SJSA1 (cell line): ENCODE results near the gene HPGDS. TPM values are rescaled to one million over a fixed set of nuclear protein-coding genes. Genes with fewer than 3 reads are reported as not detected.
"Not testable (repeated sequence)": the region's sequence is repeated elsewhere in the genome, so short reads cannot be mapped to it uniquely, and the experiment has no call there.

Experiments used
- DNase-seq, 2 experiments: peaks; one replicate each; pipeline ENCODE4 v3.0.0-alpha.2; 2015 to 2020; ENCODE audit warnings: low spot score in 2 of 2, low read depth in 1 of 2
- H3K27ac ChIP-seq: fragments of 250-450 bp; sonication (Bioruptor Pico); 2 replicates; pipeline ENCODE4 v1.5.1; 2020; ENCODE audit warnings: mild to moderate bottlenecking, moderate library complexity
- H3K27me3 ChIP-seq: fragments of 250-450 bp; sonication (Bioruptor Pico); replicated peaks from 2 replicates; pipeline ENCODE4 v1.5.1; 2020; ENCODE audit warnings: mild to moderate bottlenecking, moderate library complexity
- H3K36me3 ChIP-seq: fragments of 250-450 bp; sonication (Bioruptor Pico); 2 replicates; pipeline ENCODE4 v1.5.1; 2020; ENCODE audit warnings: mild to moderate bottlenecking
- H3K4me1 ChIP-seq: fragments of 250-450 bp; sonication (Bioruptor Pico); replicated peaks from 2 replicates; pipeline ENCODE4 v1.6.1; 2021; ENCODE audit warnings: mild to moderate bottlenecking
- H3K4me3 ChIP-seq: fragments of 250-450 bp; sonication (Bioruptor Pico); 2 replicates; pipeline ENCODE4 v1.5.1; 2020; ENCODE audit warnings: mild to moderate bottlenecking
- H3K9me3 ChIP-seq: fragments of 250-450 bp; sonication (Bioruptor Pico); replicated peaks from 2 replicates; pipeline ENCODE4 v1.5.1; 2020; ENCODE audit warnings: mild to moderate bottlenecking
- total RNA-seq: library from RNA; depleted of rRNA; stranded (reverse); fragments of >200 nt; shearing (Covaris generic); gene quantifications from 2 replicates; pipeline ENCODE4 v1.2.3, GENCODE V29; 2014; rRNA removed

Gene HPGDS
- total RNA-seq: not detected in 2 replicates

- DNase-seq: no peak
- peaks cover 11% of the 10 kb centered on the region; the same call in 1 of the 2 replicates for H3K4me1 ChIP-seq
- no peak within 1 kb of the TSS for H3K4me3 ChIP-seq
- H3K27me3 ChIP-seq: no peaks in the 10 kb centered on the region
- no peaks in the 10 kb centered on the region for H3K9me3 ChIP-seq
- H3K36me3 ChIP-seq: no peaks in the 10 kb centered on the region
- H3K27ac ChIP-seq: no peak within 1 kb of the TSS
These were observed at the start of gene HPGDS for GRCh38 chr4:94342694-94343093. Gene HPGDS (minus strand): TSS chr4:94342836. CDS start chr4:94334629, 8,207 bp downstream.

GRCh38 chr4:94390804-94391410, 48.3 kb upstream of the HPGDS start:
- Histone ChIP-seq H3K27me3 (peaks cover 4% of the 10 kb centered on the region; the same call in 1 of the 2 replicates), H3K36me3 (no peaks in the 10 kb centered on the region), H3K9me3 (no peaks in the 10 kb centered on the region), H3K4me3 (no peak overlapping the region), H3K27ac (no peak overlapping the region), H3K4me1 (no peaks in the 10 kb centered on the region)
- peak in 1 of 2 experiments; percentile 29 for DNase-seq

GRCh38 chr4:94389595-94390267, 47.1 kb upstream of the HPGDS start:
- no peaks in the 10 kb centered on the region for H3K36me3 ChIP-seq
- DNase-seq: no peak
- no peak overlapping the region for H3K27ac ChIP-seq
- H3K4me1 ChIP-seq: no peaks in the 10 kb centered on the region
- H3K9me3 ChIP-seq: no peaks in the 10 kb centered on the region
- no peak overlapping the region for H3K4me3 ChIP-seq
- H3K27me3 ChIP-seq: 0 out of 2 replicates have a peak, but pooled peaks cover 4% of the 10 kb centered on the region

- H3K4me3 ChIP-seq, H3K27me3 ChIP-seq, H3K27ac ChIP-seq, H3K36me3 ChIP-seq, H3K9me3 ChIP-seq, H3K4me1 ChIP-seq, DNase-seq: not testable (repeated sequence)
These were observed 45.3 kb upstream of the HPGDS start for GRCh38 chr4:94387965-94388364.

- H3K9me3 ChIP-seq, H3K36me3 ChIP-seq, H3K27me3 ChIP-seq, H3K4me1 ChIP-seq, H3K27ac ChIP-seq, H3K4me3 ChIP-seq, DNase-seq: not testable (repeated sequence)
These were observed 42.8 kb upstream of the HPGDS start for GRCh38 chr4:94385452-94385851.

- H3K27me3 ChIP-seq, H3K27ac ChIP-seq, H3K36me3 ChIP-seq, H3K4me1 ChIP-seq, DNase-seq, H3K4me3 ChIP-seq, H3K9me3 ChIP-seq: not testable (repeated sequence)
These were observed 40.3 kb upstream of the HPGDS start for GRCh38 chr4:94382891-94383290.

- Histone ChIP-seq H3K27me3 (peaks cover 6% of the 10 kb centered on the region), H3K9me3 (no peaks in the 10 kb centered on the region), H3K4me3 (no peak overlapping the region), H3K4me1 (peaks cover 4% of the 10 kb centered on the region; the same call in 1 of the 2 replicates), H3K27ac (no peak overlapping the region), H3K36me3 (no peaks in the 10 kb centered on the region)
- no peak for DNase-seq
These were observed 35.4 kb upstream of the HPGDS start for GRCh38 chr4:94378047-94378446.

GRCh38 chr4:94377294-94377693, 34.7 kb upstream of the HPGDS start:
- no peak for DNase-seq
- no peak overlapping the region for H3K27ac ChIP-seq
- peaks cover 6% of the 10 kb centered on the region for H3K27me3 ChIP-seq
- H3K4me1 ChIP-seq: peaks cover 4% of the 10 kb centered on the region; the same call in 1 of the 2 replicates
- no peak overlapping the region for H3K4me3 ChIP-seq
- H3K9me3 ChIP-seq: no peaks in the 10 kb centered on the region
- H3K36me3 ChIP-seq: no peaks in the 10 kb centered on the region

- H3K4me3 ChIP-seq: no peak overlapping the region
- no peaks in the 10 kb centered on the region for H3K36me3 ChIP-seq
- peaks cover 7% of the 10 kb centered on the region for H3K4me1 ChIP-seq
- DNase-seq: no peak
- no peak overlapping the region for H3K27ac ChIP-seq
- no peaks in the 10 kb centered on the region for H3K9me3 ChIP-seq
- peaks cover 6% of the 10 kb centered on the region; the same call in 1 of the 2 replicates for H3K27me3 ChIP-seq
These were observed 32.7 kb upstream of the HPGDS start for GRCh38 chr4:94375364-94375763.

GRCh38 chr4:94373752-94374151, 31.1 kb upstream of the HPGDS start:
- no peak overlapping the region for H3K4me3 ChIP-seq
- no peak for DNase-seq
- H3K9me3 ChIP-seq: no peaks in the 10 kb centered on the region

GRCh38 chr4:94372991-94373390, 30.4 kb upstream of the HPGDS start:
- no peak for DNase-seq
- Histone ChIP-seq H3K27ac (no peak overlapping the region), H3K27me3 (no peaks in the 10 kb centered on the region; the same call in 1 of the 2 replicates), H3K36me3 (no peaks in the 10 kb centered on the region), H3K9me3 (no peaks in the 10 kb centered on the region), H3K4me3 (no peak overlapping the region), H3K4me1 (peaks cover 9% of the 10 kb centered on the region)

More at GRCh38 chr4:94373752-94374151, 31.1 kb upstream of the HPGDS start:
- H3K27me3 ChIP-seq: no peaks in the 10 kb centered on the region; the same call in 1 of the 2 replicates
- H3K4me1 ChIP-seq: peaks cover 9% of the 10 kb centered on the region
- H3K36me3 ChIP-seq: no peaks in the 10 kb centered on the region
- H3K27ac ChIP-seq: no peak overlapping the region

- Histone ChIP-seq H3K4me1 (peaks cover 9% of the 10 kb centered on the region), H3K36me3 (no peaks in the 10 kb centered on the region), H3K27me3 (no peaks in the 10 kb centered on the region; the same call in 1 of the 2 replicates), H3K4me3 (no peak overlapping the region), H3K9me3 (no peaks in the 10 kb centered on the region), H3K27ac (no peak overlapping the region)
- no peak for DNase-seq
These were observed 29.8 kb upstream of the HPGDS start for GRCh38 chr4:94372228-94372978.

GRCh38 chr4:94371290-94371689, 28.7 kb upstream of the HPGDS start:
- Histone ChIP-seq H3K27ac (no peak overlapping the region), H3K4me1 (peaks cover 9% of the 10 kb centered on the region), H3K36me3 (no peaks in the 10 kb centered on the region), H3K4me3 (no peak overlapping the region), H3K9me3 (no peaks in the 10 kb centered on the region), H3K27me3 (no peaks in the 10 kb centered on the region)
- no peak for DNase-seq
